Activated B cell treated with CpG ODN at 0.5 μM for 24 hours (primary cell): Measurements from ENCODE around the gene PCGF5. TPM values are rescaled to one million over a fixed set of nuclear protein-coding genes. Genes with fewer than 3 reads are reported as not detected.

Source experiments
- ATAC-seq: fragments of 200-7000 bp; cut with Tn5 transposase; one replicate; pipeline ENCODE4 v1.10.0; 2021; ENCODE audit warnings: low read depth, mild to moderate bottlenecking, moderate library complexity
- CTCF ChIA-PET: fragments of 350-600 bp; sonication (Branson Sonifier 250); formaldehyde crosslinking; loops from one replicate; lab custom pipeline; 2021; ENCODE audit warnings: antibody characterized with exemption; lab: Charles Lee
- POLR2A ChIA-PET: fragments of 350-600 bp; sonication (Branson Sonifier 250); formaldehyde crosslinking; loops from one replicate; lab custom pipeline; 2021; ENCODE audit warnings: antibody characterized with exemption; lab: Charles Lee
- DNase-seq: peaks from one replicate; pipeline ENCODE4 v3.0.0; 2022
- H3K27ac Mint-ChIP-seq: one replicate; pipeline ENCODE4 v1.8.0; 2020; ENCODE audit warnings: mixed read lengths
- H3K27me3 Mint-ChIP-seq: one replicate; pipeline ENCODE4 v1.8.0; 2021; ENCODE audit warnings: mixed read lengths
- H3K36me3 Mint-ChIP-seq: one replicate; pipeline ENCODE4 v1.8.0; 2021; ENCODE audit warnings: low read depth, mixed read lengths
- H3K4me1 Mint-ChIP-seq: one replicate; pipeline ENCODE4 v1.8.0; 2021; ENCODE audit warnings: mixed read lengths
- H3K4me3 Mint-ChIP-seq: one replicate; pipeline ENCODE4 v1.8.0; 2020; ENCODE audit warnings: mild to moderate bottlenecking, mixed read lengths
- H3K9me3 Mint-ChIP-seq: one replicate; pipeline ENCODE4 v1.8.0; 2020; ENCODE audit warnings: mixed read lengths
- CTCF ChIP-seq: fragments of 200-600 bp; IDR thresholded peaks from one replicate; pipeline ENCODE4 v1.8.0; 2022; ENCODE audit warnings: antibody characterized with exemption, mild to moderate bottlenecking
- intact Hi-C: fragments of 100-400 bp; cut with micrococcal nuclease; formaldehyde crosslinking; loops from one replicate; pipeline ENCODE4 v1.15.1; 2024
- total RNA-seq: library from RNA; stranded (reverse); gene quantifications from 2 replicates; pipeline ENCODE4 v1.2.3, GENCODE V29; 2022

The PCGF5 gene
- total RNA-seq, 1 donor from 2014 or later, result 72.9 TPM

GRCh38 chr10:91188889-91189288 lies 31.6 kb upstream of the PCGF5 start:
- POLR2A ChIA-PET, result no interaction called here
- H3K9me3 Mint-ChIP-seq, result no peaks in the 10 kb centered on the region
- no peaks in the 10 kb centered on the region for H3K27me3 Mint-ChIP-seq
- peaks cover 18% of the 10 kb centered on the region for H3K36me3 Mint-ChIP-seq
- CTCF ChIA-PET, result no interaction called here
- no peak for DNase-seq
- intact Hi-C loops, result no loop called here
- ATAC-seq, result no peak
- peaks cover 80% of the 10 kb centered on the region for H3K4me1 Mint-ChIP-seq
- peak overlapping the region; percentile 55 for H3K27ac Mint-ChIP-seq
- TF ChIP-seq CTCF, result no peak
- no peak overlapping the region for H3K4me3 Mint-ChIP-seq

- H3K9me3 Mint-ChIP-seq, result no peaks in the 10 kb centered on the region
- H3K4me1 Mint-ChIP-seq, result peaks cover 77% of the 10 kb centered on the region
- peaks cover 13% of the 10 kb centered on the region for H3K36me3 Mint-ChIP-seq
- intact Hi-C loops, result loop anchor here (1.0 to 2.0 kb wide), 3 partner anchors 8 to 18 kb away; no protein-coding TSS in a partner anchor
- ATAC-seq (peak; percentile 31), DNase-seq (no peak)
- H3K27me3 Mint-ChIP-seq, result no peaks in the 10 kb centered on the region
- peak overlapping the region; percentile 87 for H3K27ac Mint-ChIP-seq
- ChIA-PET CTCF (interaction anchor here (1.5 kb wide), 1 partner anchor 61 kb away, joined by 3 read pairs; no protein-coding TSS in a partner anchor), POLR2A (interaction anchor here (0.8 to 1.0 kb wide), 2 partner anchors 27 to 30 kb away, joined by 3 read pairs; partner anchors contain the start of gene PCGF5)
- no peak for TF ChIP-seq CTCF
- peak overlapping the region; percentile 55 for H3K4me3 Mint-ChIP-seq
Observed at GRCh38 chr10:91190388-91190870, 30.0 kb upstream of the PCGF5 start.

DNA sequence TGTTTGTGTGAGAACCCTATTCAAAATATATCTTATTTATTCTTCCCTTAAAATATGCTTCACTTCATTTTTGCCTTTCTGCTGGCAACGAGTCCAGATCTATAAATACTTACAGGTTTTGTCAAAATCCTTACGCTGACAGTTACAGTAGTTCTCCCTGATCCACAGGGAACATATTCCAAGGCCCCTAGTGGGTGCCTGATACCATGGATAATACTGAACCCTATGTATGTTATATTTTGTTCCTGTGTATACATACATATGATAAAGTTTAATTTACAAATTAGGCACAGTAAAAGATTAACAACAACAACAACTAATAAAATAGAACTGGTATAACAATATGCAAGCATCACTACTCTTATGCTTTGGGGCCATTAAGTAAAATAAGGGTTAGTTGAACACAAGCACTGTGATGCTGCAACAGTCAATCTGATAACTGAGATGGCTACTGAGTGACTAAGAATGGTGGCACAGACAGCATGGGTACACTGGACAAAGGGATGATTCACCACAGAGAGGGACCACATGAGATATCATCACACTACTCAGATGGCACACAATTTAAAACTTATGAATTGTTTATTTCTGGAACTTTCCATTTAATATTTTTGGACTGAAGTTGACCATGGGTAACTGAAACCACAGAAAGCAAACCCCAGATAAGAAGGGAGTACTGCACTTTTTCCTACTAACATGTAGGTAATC lies 29.4 kb upstream of the PCGF5 start:
- DNase-seq, result no peak
- Mint-ChIP-seq H3K4me3 (peak overlapping the region; percentile 55), H3K9me3 (no peaks in the 10 kb centered on the region), H3K4me1 (peaks cover 73% of the 10 kb centered on the region), H3K27me3 (no peaks in the 10 kb centered on the region), H3K27ac (peak overlapping the region; percentile 87), H3K36me3 (peaks cover 8% of the 10 kb centered on the region)
- ChIA-PET CTCF (interaction anchor here (1.5 kb wide), 1 partner anchor 60 kb away, joined by 3 read pairs; no protein-coding TSS in a partner anchor), POLR2A (interaction anchor here (0.8 to 1.0 kb wide), 2 partner anchors 27 to 29 kb away, joined by 3 read pairs; partner anchors contain the start of gene PCGF5)
- ATAC-seq, result peak; percentile 67
- no peak for TF ChIP-seq CTCF
- intact Hi-C loops, result loop anchor here (1.0 to 2.0 kb wide), 3 partner anchors 7 to 18 kb away; no protein-coding TSS in a partner anchor

DNA sequence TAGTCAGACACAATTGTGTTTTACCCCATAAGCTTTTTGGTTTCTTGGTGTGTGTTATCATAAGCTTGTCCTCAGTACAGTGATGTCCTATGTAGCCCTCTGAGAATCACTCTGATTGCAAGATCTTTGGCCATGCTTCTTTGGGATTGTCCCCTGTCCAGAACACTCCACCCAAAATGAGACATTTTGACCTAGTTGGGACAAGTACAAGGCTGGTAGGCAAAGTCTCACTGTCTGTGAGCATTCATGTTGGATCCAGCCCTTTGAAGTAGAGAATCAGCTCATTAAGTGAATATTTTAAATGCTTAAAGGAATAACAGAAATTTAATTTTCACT lies 28.9 kb upstream of the PCGF5 start:
- H3K4me3 Mint-ChIP-seq, result no peak overlapping the region

More for the DNA sequence above, 28.9 kb upstream of the PCGF5 start:
- POLR2A ChIA-PET, result interaction anchor here (1.0 kb wide), 1 partner anchor 28 kb away, joined by 3 read pairs; no protein-coding TSS in a partner anchor
- CTCF ChIA-PET, result interaction anchor here (1.5 kb wide), 1 partner anchor 59 kb away, joined by 3 read pairs; no protein-coding TSS in a partner anchor
- ATAC-seq (no peak), DNase-seq (no peak)
- no peaks in the 10 kb centered on the region for H3K27me3 Mint-ChIP-seq
- peaks cover 75% of the 10 kb centered on the region for H3K4me1 Mint-ChIP-seq
- no peak for TF ChIP-seq CTCF
- intact Hi-C loops, result loop anchor here (2.0 kb wide), 2 partner anchors 15 to 19 kb away; no protein-coding TSS in a partner anchor
- H3K36me3 Mint-ChIP-seq, result peaks cover 11% of the 10 kb centered on the region
- H3K9me3 Mint-ChIP-seq, result no peaks in the 10 kb centered on the region
- H3K27ac Mint-ChIP-seq, result peak overlapping the region; percentile 87
